ENCODE data around the gene GALR3. TPM values are rescaled to one million over a fixed set of nuclear protein-coding genes. Genes with fewer than 3 reads are reported as not detected.

Gene GALR3
- total and polyA plus RNA-seq, 4 donors: not detected

DNA sequence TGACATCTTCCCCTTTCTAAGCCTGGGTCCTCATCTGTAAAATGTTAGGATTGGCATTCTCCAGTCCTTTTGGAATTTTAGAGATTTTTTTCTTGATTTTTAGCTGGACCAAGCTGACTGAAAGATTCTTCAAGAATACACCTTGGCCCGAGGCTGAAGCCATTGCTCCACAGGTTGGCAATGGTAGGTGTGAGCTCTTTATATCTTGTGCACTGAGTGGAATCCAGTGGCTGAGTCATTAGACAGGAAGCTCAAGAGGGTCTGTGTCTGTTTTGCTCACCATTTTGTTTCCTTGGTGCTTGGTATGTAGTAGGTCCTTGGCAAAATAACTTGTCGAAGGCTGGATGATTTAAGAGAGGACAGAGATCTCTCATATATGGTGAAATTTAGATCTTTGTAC lies 32.3 kb downstream of the GALR3 start:
- no peak for TF ChIP-seq TAF1 (conservative IDR thresholded peaks at IDR 0.05)
- no peak for TF ChIP-seq EGR1 (IDR thresholded peaks at IDR 0.05; ENCODE audit: low read depth in 2 of 2)
- TF ChIP-seq, protein P1, sequence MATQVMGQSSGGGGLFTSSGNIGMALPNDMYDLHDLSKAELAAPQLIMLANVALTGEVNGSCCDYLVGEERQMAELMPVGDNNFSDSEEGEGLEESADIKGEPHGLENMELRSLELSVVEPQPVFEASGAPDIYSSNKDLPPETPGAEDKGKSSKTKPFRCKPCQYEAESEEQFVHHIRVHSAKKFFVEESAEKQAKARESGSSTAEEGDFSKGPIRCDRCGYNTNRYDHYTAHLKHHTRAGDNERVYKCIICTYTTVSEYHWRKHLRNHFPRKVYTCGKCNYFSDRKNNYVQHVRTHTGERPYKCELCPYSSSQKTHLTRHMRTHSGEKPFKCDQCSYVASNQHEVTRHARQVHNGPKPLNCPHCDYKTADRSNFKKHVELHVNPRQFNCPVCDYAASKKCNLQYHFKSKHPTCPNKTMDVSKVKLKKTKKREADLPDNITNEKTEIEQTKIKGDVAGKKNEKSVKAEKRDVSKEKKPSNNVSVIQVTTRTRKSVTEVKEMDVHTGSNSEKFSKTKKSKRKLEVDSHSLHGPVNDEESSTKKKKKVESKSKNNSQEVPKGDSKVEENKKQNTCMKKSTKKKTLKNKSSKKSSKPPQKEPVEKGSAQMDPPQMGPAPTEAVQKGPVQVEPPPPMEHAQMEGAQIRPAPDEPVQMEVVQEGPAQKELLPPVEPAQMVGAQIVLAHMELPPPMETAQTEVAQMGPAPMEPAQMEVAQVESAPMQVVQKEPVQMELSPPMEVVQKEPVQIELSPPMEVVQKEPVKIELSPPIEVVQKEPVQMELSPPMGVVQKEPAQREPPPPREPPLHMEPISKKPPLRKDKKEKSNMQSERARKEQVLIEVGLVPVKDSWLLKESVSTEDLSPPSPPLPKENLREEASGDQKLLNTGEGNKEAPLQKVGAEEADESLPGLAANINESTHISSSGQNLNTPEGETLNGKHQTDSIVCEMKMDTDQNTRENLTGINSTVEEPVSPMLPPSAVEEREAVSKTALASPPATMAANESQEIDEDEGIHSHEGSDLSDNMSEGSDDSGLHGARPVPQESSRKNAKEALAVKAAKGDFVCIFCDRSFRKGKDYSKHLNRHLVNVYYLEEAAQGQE (IDR thresholded peaks at IDR 0.05): no peak
- no peak for TF ChIP-seq RXRA (IDR thresholded peaks at IDR 0.05)
- no peak for TF ChIP-seq NR2F2 (IDR thresholded peaks at IDR 0.05)
- TF ChIP-seq FOXA1 (IDR thresholded peaks at IDR 0.05): no peak
- TF ChIP-seq, protein P2, sequence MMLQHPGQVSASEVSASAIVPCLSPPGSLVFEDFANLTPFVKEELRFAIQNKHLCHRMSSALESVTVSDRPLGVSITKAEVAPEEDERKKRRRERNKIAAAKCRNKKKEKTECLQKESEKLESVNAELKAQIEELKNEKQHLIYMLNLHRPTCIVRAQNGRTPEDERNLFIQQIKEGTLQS (IDR thresholded peaks at IDR 0.05): no peak
- TF ChIP-seq HNF4A (conservative IDR thresholded peaks at IDR 0.05): no peak
- TF ChIP-seq GABPA (IDR thresholded peaks at IDR 0.05 in 1 of 2, conservative IDR thresholded peaks at IDR 0.05 in 1 of 2): no peak
- TF ChIP-seq HNF4G (IDR thresholded peaks at IDR 0.05): no peak
- no peak for TF ChIP-seq JUND (IDR thresholded peaks at IDR 0.05)
- no peak overlapping the region for H3K4me3 ChIP-seq (ENCODE audit: low read depth in 1 of 3, low read length in 3 of 3)
- H3K36me3 ChIP-seq (ENCODE audit: control insufficient read depth in 4 of 4, insufficient read depth in 3 of 4, low read depth in 1 of 4, low read length in 3 of 4): peaks cover 5 to 35% (median 32%) of the 10 kb centered on the region in 4 donors
- H3K27me3 ChIP-seq (ENCODE audit: control insufficient read depth in 4 of 4, insufficient read depth in 4 of 4, low read length in 3 of 4): no peaks in the 10 kb centered on the region
- no peaks in the 10 kb centered on the region for H3K9me3 ChIP-seq (ENCODE audit: control insufficient read depth in 4 of 4, low read length in 3 of 4)
- DNase-seq (ENCODE audit: low spot score): no peak
- H3K4me1 ChIP-seq (ENCODE audit: control insufficient read depth in 4 of 4, insufficient read depth in 4 of 4, low read length in 3 of 4): peaks cover 4 to 48% (median 37%) of the 10 kb centered on the region in 4 donors
- H3K9ac ChIP-seq (ENCODE audit: low read depth in 1 of 2, low read length in 2 of 2): no peak overlapping the region
- 80% methylated on average over 2 of the region's 2 CpGs for WGBS
- H3K27ac ChIP-seq (ENCODE audit: low read depth in 1 of 2, low read length in 2 of 2): no peak overlapping the region

- peaks cover 3 to 45% (median 30%) of the 10 kb centered on the region in 4 donors for H3K36me3 ChIP-seq (ENCODE audit: control insufficient read depth in 4 of 4, insufficient read depth in 3 of 4, low read depth in 1 of 4, low read length in 3 of 4)
- H3K4me3 ChIP-seq (ENCODE audit: low read depth in 1 of 3, low read length in 3 of 3): no peak overlapping the region
- no peaks in the 10 kb centered on the region for H3K27me3 ChIP-seq (ENCODE audit: control insufficient read depth in 4 of 4, insufficient read depth in 4 of 4, low read length in 3 of 4)
- TF ChIP-seq HNF4G (IDR thresholded peaks at IDR 0.05) (no peak), YY1 (IDR thresholded peaks at IDR 0.05) (no peak), MAX (IDR thresholded peaks at IDR 0.05) (no peak), FOXA1 (IDR thresholded peaks at IDR 0.05) (no peak), CTCF (IDR thresholded peaks at IDR 0.05; ENCODE audit: low read depth, low read length, missing input control) (no peak), RXRA (IDR thresholded peaks at IDR 0.05) (no peak), SP1 (IDR thresholded peaks at IDR 0.05) (no peak)
- TF ChIP-seq, protein P1 (IDR thresholded peaks at IDR 0.05): no peak
- TF ChIP-seq, protein P2 (IDR thresholded peaks at IDR 0.05): no peak
- peaks cover 7 to 50% (median 45%) of the 10 kb centered on the region in 4 donors for H3K4me1 ChIP-seq (ENCODE audit: control insufficient read depth in 4 of 4, insufficient read depth in 4 of 4, low read length in 3 of 4)
- H3K27ac ChIP-seq (ENCODE audit: low read depth in 1 of 2, low read length in 2 of 2): no peak overlapping the region
- DNase-seq (ENCODE audit: low spot score): no peak
- no peak overlapping the region for H3K9ac ChIP-seq (ENCODE audit: low read depth in 1 of 2, low read length in 2 of 2)
- WGBS: 59% methylated on average over 7 of the region's 7 CpGs
- no peaks in the 10 kb centered on the region for H3K9me3 ChIP-seq (ENCODE audit: control insufficient read depth in 4 of 4, low read length in 3 of 4)
Measured at GRCh38 chr22:37860796-37861421, 37.7 kb downstream of the GALR3 start.
